ENCODE measurements around the gene KLF15.

The KLF15 gene

GRCh38 chr3:126389112-126389793, 32.0 kb upstream of the KLF15 start:
- no peak for TF ChIP-seq EZH2phosphoT487 (IDR thresholded peaks at IDR 0.05; ENCODE audit: borderline replicate concordance, low read length)
- TF ChIP-seq CTCF (IDR thresholded peaks at IDR 0.05; ENCODE audit: low read depth, low read length, poor library complexity, severe bottlenecking) = peak; percentile 97
- H3F3A ChIP-seq (ENCODE audit: control insufficient read depth, insufficient read depth) = no peaks in the 10 kb centered on the region
- peak overlapping the region; percentile 48 for H3K4me2 ChIP-seq (ENCODE audit: low read length)
- H3K4me3 ChIP-seq (ENCODE audit: low read length) = peak overlapping the region; percentile 45
- H3K36me3 ChIP-seq (ENCODE audit: control insufficient read depth, low read length) = no peaks in the 10 kb centered on the region
- H3K27ac ChIP-seq (ENCODE audit: low read depth, low read length) = no peak overlapping the region
- H3K9me2 ChIP-seq (replicated peaks; ENCODE audit: control insufficient read depth, low read length) = no peaks in the 10 kb centered on the region
- peaks cover 9% of the 10 kb centered on the region for H3K27me3 ChIP-seq (ENCODE audit: control insufficient read depth, low read length)
- peaks cover 9% of the 10 kb centered on the region for H3K4me1 ChIP-seq (ENCODE audit: control insufficient read depth, low read length)
- H4K20me1 ChIP-seq (ENCODE audit: control insufficient read depth, insufficient read depth, low read depth, low read length) = no peaks in the 10 kb centered on the region
- H3K9me3 ChIP-seq (ENCODE audit: control insufficient read depth, insufficient read depth, low read length) = no peaks in the 10 kb centered on the region
- H3K79me2 ChIP-seq (ENCODE audit: control insufficient read depth, low read length) = no peaks in the 10 kb centered on the region

- Histone ChIP-seq H3K27me3 (ENCODE audit: control insufficient read depth, low read length) (no peaks in the 10 kb centered on the region), H3K4me3 (ENCODE audit: low read length) (no peak overlapping the region), H4K20me1 (ENCODE audit: control insufficient read depth, insufficient read depth, low read depth, low read length) (no peaks in the 10 kb centered on the region), H3K9me3 (ENCODE audit: control insufficient read depth, insufficient read depth, low read length) (no peaks in the 10 kb centered on the region), H3K79me2 (ENCODE audit: control insufficient read depth, low read length) (no peaks in the 10 kb centered on the region), H3F3A (ENCODE audit: control insufficient read depth, insufficient read depth) (no peaks in the 10 kb centered on the region), H3K36me3 (ENCODE audit: control insufficient read depth, low read length) (no peaks in the 10 kb centered on the region), H3K4me2 (ENCODE audit: low read length) (no peak overlapping the region), H3K9me2 (replicated peaks; ENCODE audit: control insufficient read depth, low read length) (no peaks in the 10 kb centered on the region), H3K27ac (ENCODE audit: low read depth, low read length) (no peak overlapping the region), H3K4me1 (ENCODE audit: control insufficient read depth, low read length) (no peaks in the 10 kb centered on the region)
- TF ChIP-seq CTCF (IDR thresholded peaks at IDR 0.05; ENCODE audit: low read depth, low read length, poor library complexity, severe bottlenecking) = no peak
- TF ChIP-seq EZH2phosphoT487 (IDR thresholded peaks at IDR 0.05; ENCODE audit: borderline replicate concordance, low read length) = no peak
These were observed 24.8 kb upstream of the KLF15 start for GRCh38 chr3:126381966-126382365.

GRCh38 chr3:126380011-126380768, 23.0 kb upstream of the KLF15 start:
- Histone ChIP-seq H3K27me3 (ENCODE audit: control insufficient read depth, low read length) (no peaks in the 10 kb centered on the region), H3K9me2 (replicated peaks; ENCODE audit: control insufficient read depth, low read length) (no peaks in the 10 kb centered on the region), H3F3A (ENCODE audit: control insufficient read depth, insufficient read depth) (no peaks in the 10 kb centered on the region), H3K27ac (ENCODE audit: low read depth, low read length) (no peak overlapping the region), H3K4me3 (ENCODE audit: low read length) (no peak overlapping the region), H4K20me1 (ENCODE audit: control insufficient read depth, insufficient read depth, low read depth, low read length) (no peaks in the 10 kb centered on the region), H3K79me2 (ENCODE audit: control insufficient read depth, low read length) (no peaks in the 10 kb centered on the region), H3K9me3 (ENCODE audit: control insufficient read depth, insufficient read depth, low read length) (no peaks in the 10 kb centered on the region), H3K36me3 (ENCODE audit: control insufficient read depth, low read length) (no peaks in the 10 kb centered on the region), H3K4me1 (ENCODE audit: control insufficient read depth, low read length) (no peaks in the 10 kb centered on the region), H3K4me2 (ENCODE audit: low read length) (no peak overlapping the region)
- TF ChIP-seq CTCF (IDR thresholded peaks at IDR 0.05; ENCODE audit: low read depth, low read length, poor library complexity, severe bottlenecking) (no peak), EZH2phosphoT487 (IDR thresholded peaks at IDR 0.05; ENCODE audit: borderline replicate concordance, low read length) (no peak)
